ENCODE results near the gene PODN. TPM values are rescaled to one million over a fixed set of nuclear protein-coding genes. Genes with fewer than 3 reads are reported as not detected.
A peak's percentile ranks its signal among the peaks of the same experiment; 100 is the strongest.

Gene PODN
- total RNA-seq, 1 donor from 2014 or later: 0.26 TPM

DNA sequence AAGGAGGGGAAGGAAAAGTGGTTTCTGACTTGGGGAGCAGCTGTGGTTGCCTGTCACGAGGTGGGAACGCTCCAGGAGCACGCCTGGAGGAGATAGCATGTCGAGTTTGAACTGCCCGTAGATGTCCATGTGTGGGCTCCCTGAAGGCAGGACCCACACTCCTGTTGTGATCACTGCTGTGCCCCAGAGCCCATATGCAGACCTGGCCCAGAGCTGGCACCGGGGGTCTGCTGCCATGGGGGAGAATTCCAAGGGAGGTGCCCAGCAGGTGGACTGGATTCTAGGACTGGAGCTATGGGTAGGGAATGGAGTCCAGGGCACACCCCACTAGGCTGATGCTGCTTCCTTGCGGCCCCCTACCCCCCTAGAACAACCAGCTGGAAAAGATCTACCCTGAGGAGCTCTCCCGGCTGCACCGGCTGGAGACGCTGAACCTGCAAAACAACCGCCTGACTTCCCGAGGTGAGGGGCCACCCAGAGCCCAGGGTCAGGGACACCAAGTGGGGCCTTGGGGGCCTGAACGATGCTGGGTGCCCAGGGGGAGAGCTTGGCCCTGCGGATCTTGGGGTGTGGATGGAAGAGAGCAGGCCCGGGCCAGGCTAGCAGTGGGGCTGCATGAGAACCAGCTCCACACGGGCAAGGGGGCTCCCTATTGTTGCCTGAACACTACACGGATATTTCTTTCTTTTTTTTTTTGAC, 9.3 kb downstream of the PODN start:
- Mint-ChIP-seq H3K4me1 (ENCODE audit: low read depth) (no peaks in the 10 kb centered on the region), H3K27ac (no peak overlapping the region), H3K27me3 (peaks cover 58% of the 10 kb centered on the region), H3K4me3 (ENCODE audit: low read depth) (no peak overlapping the region), H3K36me3 (ENCODE audit: insufficient read depth) (no peaks in the 10 kb centered on the region), H3K9me3 (ENCODE audit: low read depth) (no peaks in the 10 kb centered on the region)
- TF ChIP-seq, protein P1, sequence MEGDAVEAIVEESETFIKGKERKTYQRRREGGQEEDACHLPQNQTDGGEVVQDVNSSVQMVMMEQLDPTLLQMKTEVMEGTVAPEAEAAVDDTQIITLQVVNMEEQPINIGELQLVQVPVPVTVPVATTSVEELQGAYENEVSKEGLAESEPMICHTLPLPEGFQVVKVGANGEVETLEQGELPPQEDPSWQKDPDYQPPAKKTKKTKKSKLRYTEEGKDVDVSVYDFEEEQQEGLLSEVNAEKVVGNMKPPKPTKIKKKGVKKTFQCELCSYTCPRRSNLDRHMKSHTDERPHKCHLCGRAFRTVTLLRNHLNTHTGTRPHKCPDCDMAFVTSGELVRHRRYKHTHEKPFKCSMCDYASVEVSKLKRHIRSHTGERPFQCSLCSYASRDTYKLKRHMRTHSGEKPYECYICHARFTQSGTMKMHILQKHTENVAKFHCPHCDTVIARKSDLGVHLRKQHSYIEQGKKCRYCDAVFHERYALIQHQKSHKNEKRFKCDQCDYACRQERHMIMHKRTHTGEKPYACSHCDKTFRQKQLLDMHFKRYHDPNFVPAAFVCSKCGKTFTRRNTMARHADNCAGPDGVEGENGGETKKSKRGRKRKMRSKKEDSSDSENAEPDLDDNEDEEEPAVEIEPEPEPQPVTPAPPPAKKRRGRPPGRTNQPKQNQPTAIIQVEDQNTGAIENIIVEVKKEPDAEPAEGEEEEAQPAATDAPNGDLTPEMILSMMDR (IDR thresholded peaks at IDR 0.05; ENCODE audit: unreplicated experiment): no peak
- peak; percentile 7 for DNase-seq (ENCODE audit: low spot score, unreplicated experiment)

GRCh38 chr1:53071915-53072314, 9.9 kb downstream of the PODN start:
- Mint-ChIP-seq H3K9me3 (ENCODE audit: low read depth) (no peaks in the 10 kb centered on the region), H3K4me1 (ENCODE audit: low read depth) (no peaks in the 10 kb centered on the region), H3K36me3 (ENCODE audit: insufficient read depth) (no peaks in the 10 kb centered on the region), H3K4me3 (ENCODE audit: low read depth) (no peak overlapping the region), H3K27me3 (peaks cover 52% of the 10 kb centered on the region), H3K27ac (no peak overlapping the region)
- TF ChIP-seq, protein P1 (IDR thresholded peaks at IDR 0.05; ENCODE audit: unreplicated experiment): no peak
- no peak for DNase-seq (ENCODE audit: low spot score, unreplicated experiment)

- Mint-ChIP-seq H3K36me3 (ENCODE audit: insufficient read depth) (no peaks in the 10 kb centered on the region), H3K4me1 (ENCODE audit: low read depth) (no peaks in the 10 kb centered on the region), H3K9me3 (ENCODE audit: low read depth) (no peaks in the 10 kb centered on the region), H3K27me3 (peaks cover 46% of the 10 kb centered on the region), H3K4me3 (ENCODE audit: low read depth) (no peak overlapping the region), H3K27ac (no peak overlapping the region)
- TF ChIP-seq, protein P1 (IDR thresholded peaks at IDR 0.05; ENCODE audit: unreplicated experiment): no peak
- no peak for DNase-seq (ENCODE audit: low spot score, unreplicated experiment)
These were observed 11.3 kb downstream of the PODN start for GRCh38 chr1:53073287-53073686.

DNA sequence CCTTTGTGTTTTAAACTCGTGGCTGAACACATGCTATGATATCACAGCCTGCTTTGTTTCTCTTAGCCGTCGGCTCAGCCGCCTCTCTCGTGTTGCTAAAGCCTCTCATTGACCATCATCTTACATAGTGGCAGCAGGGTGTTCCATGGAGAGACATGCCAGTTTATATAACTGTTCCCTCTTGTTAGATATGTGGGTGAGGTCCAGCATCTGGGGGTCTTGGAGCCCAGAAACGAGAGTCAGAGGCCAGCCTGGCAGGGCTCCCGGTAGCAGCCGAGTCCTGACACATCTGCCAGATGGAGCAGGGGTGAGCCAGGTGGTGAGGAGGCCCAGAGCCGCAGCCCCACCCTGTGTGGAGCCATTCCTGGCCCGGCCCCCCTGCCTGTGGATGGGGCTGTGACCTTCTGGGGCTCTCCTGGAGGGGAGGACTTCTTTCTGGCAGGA, 11.9 kb downstream of the PODN start:
- Mint-ChIP-seq H3K4me1 (ENCODE audit: low read depth) (no peaks in the 10 kb centered on the region), H3K36me3 (ENCODE audit: insufficient read depth) (no peaks in the 10 kb centered on the region), H3K27me3 (peaks cover 40% of the 10 kb centered on the region), H3K4me3 (ENCODE audit: low read depth) (no peak overlapping the region), H3K27ac (no peak overlapping the region), H3K9me3 (ENCODE audit: low read depth) (no peaks in the 10 kb centered on the region)
- DNase-seq (ENCODE audit: low spot score, unreplicated experiment): no peak
- TF ChIP-seq, protein P1 (IDR thresholded peaks at IDR 0.05; ENCODE audit: unreplicated experiment): no peak

GRCh38 chr1:53074313-53075154, 12.5 kb downstream of the PODN start:
- H3K4me3 Mint-ChIP-seq (ENCODE audit: low read depth): no peak overlapping the region
- no peaks in the 10 kb centered on the region for H3K36me3 Mint-ChIP-seq (ENCODE audit: insufficient read depth)
- no peaks in the 10 kb centered on the region for H3K9me3 Mint-ChIP-seq (ENCODE audit: low read depth)
- no peaks in the 10 kb centered on the region for H3K4me1 Mint-ChIP-seq (ENCODE audit: low read depth)
- H3K27ac Mint-ChIP-seq: peak overlapping the region; percentile 77
- DNase-seq (ENCODE audit: low spot score, unreplicated experiment): no peak
- H3K27me3 Mint-ChIP-seq: peaks cover 42% of the 10 kb centered on the region
- TF ChIP-seq, protein P1 (IDR thresholded peaks at IDR 0.05; ENCODE audit: unreplicated experiment): no peak
